Peyer's patch (tissue), 4 donors: ENCODE data around the gene ALKBH3.

Experiments used
- CTCF ChIP-seq, 6 experiments: fragments of 450-650 bp in 4 of 6; fragments of 200-600 bp in 2 of 6; sonication (generic) in 1 of 6; IDR thresholded peaks; one replicate each; pipeline ENCODE4 v1.5.1; 2017 to 2019; ENCODE audit warnings: antibody characterized with exemption in 6 of 6, mild to moderate bottlenecking in 3 of 6, moderate library complexity in 1 of 6
- POLR2A ChIP-seq, 2 donors: fragments of 450-650 bp; IDR thresholded peaks; one replicate each; pipeline ENCODE4 v1.5.1; 2017; ENCODE audit warnings: antibody characterized with exemption in 2 of 2, mild to moderate bottlenecking in 2 of 2, moderate library complexity in 2 of 2

- no peak for TF ChIP-seq CTCF (IDR thresholded peaks at IDR 0.05)
- no peak for TF ChIP-seq POLR2A (IDR thresholded peaks at IDR 0.05)
Observed at GRCh38 chr11:43922744-43923405, 42.2 kb downstream of the ALKBH3 start.
